GM21360 (cell line): ENCODE measurements around the gene PDPK1.

ENCODE experiments used
- ATAC-seq: cut with Tn5 transposase; IDR thresholded peaks from one replicate; pipeline ENCODE4 v1.9.1; 2021; ENCODE audit warnings: mild to moderate bottlenecking, moderate library complexity; ENCODE audit not compliant: unreplicated experiment

The PDPK1 gene

DNA sequence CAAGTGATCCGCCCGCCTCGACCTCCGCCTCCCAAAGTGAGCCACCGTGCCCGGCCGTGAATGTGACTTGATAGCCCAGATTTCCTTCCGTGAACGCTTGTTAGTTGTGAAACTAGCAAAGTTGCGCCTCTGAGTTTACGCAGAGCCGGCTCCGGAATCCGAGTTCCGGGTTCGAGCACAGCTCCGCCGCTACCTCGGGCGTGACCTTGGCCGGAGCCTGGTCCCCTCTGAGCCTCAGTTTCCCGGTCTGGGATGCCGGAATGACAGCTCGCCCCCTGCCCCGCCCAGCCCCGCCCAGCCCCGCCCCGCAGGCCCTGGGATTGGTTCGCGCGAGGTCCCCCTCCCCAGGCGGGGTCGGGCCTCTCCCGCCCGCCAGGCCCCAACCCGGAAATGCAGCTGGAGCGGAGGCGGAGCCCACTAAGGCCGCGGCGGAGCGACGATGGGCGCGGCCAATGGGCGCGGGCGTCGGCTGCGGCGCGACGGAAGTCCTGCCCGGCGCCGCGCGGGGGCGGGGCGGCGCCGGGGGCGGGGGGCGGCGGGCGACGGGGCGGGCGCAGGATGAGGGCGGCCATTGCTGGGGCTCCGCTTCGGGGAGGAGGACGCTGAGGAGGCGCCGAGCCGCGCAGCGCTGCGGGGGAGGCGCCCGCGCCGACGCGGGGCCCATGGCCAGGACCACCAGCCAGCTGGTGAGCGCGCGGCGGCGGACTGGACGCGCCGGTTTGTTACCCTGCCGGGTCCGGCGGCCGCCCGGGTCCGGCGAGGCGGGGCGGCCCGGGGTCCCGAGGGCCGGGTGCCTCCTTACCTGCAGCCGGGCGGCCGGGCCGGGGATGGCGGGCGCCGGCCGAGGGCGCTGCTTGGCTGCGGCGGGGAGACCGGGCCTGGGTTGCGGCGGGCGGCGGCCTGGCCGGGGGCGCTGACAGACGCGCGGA lies at the start of gene PDPK1:
Gene PDPK1, plus strand, starts transcription at position 571 of the 929 bp plus-strand sequence. Its CDS starts 92 bp downstream, at position 663.
- ATAC-seq, result peak; percentile 74

DNA sequence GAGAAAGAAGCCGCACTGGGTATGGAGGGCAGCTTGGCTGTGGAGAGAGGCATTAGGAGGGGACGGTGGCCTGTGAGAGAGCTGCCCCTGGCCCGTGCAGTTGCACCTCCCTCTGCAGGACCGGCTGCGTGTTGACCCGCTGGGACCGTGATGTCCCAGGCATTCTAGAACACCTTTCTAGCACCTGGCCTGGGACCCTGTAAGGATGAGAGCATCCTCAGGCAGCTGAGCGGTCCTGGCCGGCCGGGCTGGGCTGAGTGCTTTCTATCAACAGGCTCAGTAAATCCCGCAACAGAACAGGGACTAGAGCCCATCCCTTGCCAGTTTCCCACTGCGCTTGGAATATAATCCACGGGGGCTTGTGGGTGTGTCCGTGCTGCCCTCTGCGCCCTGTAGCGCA lies 48.2 kb upstream of the PDPK1 start:
- no peak for ATAC-seq

DNA sequence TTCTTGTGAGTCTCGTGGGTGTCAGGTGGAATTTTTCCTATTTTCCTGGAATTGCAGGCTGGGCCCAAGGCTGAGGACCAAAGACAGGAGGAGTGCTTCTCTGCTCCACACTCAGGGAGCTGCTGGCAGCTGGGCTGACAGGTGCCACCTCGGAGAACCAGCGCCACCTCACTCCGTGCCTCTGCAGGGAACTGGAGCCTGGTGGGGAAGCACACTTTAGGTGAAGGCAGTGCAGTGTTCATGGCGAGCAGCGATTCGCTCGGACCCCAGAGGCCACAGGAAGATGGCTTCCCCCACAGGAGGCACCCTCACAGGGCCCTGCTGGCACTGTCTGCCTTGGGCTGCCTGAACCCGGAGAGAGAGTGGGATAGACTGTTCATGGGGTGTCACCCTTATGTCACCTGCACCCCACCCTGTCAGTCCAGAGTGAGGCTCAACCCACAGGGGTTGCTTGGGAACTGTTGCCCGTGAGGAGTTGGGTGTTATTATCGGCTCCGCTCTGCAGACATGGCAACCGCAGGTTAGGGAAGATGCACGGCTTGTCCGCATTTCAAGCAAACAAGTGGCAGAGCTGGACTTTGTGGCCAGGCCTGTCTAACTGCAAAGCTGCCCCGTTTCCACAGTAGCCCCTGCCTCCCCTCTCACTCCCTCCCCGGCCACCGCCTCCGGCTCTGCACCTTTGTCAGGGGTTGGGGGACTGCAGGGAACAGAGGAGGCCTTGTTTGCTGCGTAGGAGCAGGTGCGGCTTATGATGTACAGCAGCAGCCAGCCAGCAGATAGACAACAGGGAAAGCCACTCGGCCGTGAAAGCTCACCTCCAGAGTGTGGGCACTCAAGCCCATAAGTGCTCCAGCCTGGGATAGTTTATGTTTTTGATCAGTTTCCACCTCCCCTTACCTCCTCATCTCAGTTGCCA lies 47.4 kb upstream of the PDPK1 start:
- no peak for ATAC-seq

DNA sequence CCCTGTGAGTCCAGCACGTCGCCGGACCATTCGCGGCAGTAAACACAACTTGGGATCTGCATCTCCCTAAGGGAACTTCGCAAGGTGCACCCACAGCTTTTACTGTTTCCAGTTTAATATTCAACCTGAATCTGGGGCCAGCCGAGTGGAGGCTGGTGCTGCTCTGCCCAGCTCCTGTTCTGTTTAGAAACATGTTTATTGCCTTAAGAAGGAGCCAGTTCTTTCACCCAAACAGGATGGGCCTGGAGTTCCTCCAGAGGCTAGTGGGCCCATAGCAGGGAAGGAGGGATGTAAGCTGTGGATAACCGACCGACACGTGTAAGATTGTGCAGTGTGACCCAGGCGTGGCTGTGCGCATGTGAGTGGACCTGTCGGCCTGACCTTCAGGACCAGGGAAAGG lies 45.5 kb upstream of the PDPK1 start:
- ATAC-seq, result no peak

DNA sequence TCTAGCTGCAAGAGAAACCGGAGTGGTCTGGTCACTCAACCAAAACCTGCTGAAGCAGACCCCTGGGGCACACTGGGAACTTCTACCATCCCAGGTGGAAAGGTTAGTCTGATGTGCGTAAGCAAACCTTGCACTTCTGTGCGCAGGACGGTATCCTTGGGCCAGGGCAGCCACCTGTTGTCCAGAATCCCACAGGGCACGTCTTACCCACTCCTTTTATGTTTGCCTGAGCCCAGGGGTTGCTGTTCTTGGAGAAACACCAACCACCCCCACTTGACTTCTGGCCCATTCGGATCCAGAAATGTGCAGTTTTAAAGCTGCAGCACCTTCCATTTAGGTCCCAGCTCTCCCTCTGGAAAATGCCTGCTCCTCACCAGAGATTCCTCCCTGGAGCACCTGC lies 44.2 kb upstream of the PDPK1 start:
- ATAC-seq, result no peak

DNA sequence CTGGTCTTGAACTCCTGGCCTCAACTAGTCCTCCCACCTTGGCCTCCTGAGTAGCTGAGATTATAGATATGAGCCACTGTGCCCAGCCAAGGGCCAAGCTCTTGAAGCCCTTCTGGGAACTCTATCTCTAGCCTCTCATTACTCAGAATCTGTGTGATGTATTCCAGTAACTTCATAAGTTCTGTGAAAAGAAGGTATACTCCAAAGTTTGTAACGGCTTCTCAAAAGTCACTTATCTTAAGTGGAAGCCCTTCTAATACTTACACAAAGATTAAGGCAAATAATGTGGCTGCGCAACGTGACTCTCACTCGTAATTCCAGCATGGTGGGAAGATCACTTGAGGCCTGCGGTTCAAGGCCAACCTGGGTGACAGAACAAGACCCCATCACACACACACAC lies 43.2 kb upstream of the PDPK1 start:
- no peak for ATAC-seq

DNA sequence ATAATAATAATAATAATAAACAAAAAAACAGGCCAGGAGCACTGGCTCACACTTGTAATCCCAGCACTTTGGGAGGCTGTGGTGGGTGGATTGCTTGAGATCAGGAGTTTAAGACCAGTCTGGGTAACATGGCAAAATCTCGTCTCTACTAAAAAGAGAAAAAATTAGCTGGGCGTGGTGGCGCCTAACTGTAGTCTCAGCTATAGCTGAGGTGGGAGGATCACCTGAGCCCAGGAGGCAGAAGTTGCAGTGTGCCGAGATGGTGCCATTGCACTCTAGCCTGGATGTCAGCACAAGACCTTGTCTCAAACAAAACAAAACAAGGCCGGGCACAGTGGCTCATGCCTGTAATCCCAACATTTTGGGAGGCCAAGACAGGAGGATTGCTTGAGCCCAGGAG lies 42.8 kb upstream of the PDPK1 start:
- no peak for ATAC-seq

DNA sequence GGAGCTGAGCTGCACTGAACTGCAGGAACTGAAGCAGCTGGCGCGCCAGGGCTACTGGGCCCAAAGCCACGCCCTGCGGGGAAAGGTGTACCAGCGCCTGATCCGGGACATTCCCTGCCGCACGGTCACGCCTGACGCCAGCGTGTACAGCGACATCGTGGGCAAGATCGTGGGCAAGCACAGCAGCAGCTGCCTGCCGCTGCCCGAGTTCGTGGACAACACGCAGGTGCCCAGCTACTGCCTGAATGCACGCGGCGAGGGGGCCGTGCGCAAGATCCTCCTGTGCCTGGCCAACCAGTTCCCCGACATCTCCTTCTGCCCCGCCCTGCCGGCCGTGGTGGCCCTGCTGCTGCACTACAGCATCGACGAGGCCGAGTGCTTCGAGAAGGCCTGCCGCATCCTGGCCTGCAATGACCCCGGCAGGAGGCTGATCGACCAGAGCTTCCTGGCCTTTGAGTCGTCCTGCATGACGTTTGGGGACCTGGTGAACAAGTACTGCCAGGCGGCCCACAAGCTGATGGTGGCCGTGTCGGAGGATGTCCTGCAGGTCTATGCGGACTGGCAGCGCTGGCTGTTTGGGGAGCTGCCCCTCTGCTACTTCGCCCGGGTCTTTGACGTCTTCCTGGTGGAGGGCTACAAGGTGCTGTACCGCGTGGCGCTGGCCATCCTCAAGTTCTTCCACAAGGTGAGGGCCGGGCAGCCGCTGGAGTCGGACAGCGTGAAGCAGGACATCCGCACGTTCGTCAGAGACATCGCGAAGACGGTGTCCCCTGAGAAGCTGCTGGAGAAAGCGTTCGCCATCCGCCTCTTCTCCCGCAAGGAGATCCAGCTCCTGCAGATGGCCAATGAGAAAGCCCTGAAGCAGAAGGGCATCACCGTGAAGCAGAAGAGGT lies 41.4 kb upstream of the PDPK1 start:
- ATAC-seq, result no peak

DNA sequence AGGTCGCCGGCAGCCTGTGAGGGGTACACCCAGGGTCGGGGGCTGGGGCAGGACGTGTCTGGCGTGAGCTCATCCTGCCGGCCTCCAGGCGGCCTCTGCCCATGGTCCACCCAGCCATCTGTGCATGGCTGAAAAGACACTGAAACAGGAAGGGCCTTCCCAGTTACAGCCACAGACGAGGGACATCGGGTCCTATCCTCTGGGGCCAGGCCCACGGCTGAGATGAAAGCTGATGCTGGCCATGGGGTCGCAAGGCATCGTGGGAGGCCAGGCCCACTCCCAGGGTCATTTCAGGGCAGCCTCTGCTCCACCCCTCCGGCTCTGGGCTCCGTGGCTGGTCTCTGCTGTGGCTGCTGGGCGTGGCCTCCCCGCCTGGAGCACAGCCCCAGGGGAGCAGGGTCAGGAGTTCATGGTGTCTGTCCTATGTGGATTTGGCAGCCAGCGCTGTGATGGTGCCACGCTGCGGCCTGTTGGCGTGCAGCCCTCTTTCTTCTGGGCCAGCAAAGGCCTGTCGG lies 40.6 kb upstream of the PDPK1 start:
- no peak for ATAC-seq

DNA sequence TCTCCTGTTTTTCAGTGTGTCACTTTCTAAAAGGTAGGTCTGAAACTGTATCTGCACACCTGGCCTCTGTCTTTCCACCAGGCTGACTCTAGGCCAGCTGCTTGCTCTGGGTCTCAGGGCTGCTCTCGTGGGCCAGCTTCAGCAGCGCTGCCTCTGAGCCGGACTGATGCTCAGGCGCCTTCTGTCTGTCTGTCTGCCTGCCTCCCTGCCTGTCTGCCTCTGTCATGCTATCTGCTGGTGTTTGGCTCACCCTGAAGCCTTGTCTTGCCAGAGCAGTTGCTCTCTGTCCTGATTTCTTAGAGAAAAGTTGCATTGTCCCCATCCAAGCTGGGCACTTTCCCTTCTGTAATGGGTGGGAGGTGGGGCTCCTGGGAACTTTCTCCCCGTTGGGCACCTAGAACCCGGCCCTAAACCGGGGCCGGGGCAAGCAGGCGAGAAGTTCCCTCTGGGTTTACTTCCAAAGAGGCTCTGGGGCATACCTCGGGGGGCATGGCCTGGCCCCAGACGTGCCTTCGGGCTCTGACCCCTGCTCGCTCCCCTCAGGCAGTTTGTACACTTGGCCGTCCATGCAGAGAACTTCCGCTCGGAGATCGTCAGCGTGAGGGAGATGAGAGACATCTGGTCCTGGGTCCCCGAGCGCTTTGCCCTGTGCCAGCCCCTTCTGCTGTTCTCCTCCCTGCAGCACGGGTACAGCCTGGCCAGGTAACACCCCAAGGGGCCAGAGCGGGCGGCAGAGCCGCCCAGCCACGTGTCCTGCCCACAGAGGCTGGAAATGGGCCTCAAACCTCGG lies 39.9 kb upstream of the PDPK1 start:
- no peak for ATAC-seq

DNA sequence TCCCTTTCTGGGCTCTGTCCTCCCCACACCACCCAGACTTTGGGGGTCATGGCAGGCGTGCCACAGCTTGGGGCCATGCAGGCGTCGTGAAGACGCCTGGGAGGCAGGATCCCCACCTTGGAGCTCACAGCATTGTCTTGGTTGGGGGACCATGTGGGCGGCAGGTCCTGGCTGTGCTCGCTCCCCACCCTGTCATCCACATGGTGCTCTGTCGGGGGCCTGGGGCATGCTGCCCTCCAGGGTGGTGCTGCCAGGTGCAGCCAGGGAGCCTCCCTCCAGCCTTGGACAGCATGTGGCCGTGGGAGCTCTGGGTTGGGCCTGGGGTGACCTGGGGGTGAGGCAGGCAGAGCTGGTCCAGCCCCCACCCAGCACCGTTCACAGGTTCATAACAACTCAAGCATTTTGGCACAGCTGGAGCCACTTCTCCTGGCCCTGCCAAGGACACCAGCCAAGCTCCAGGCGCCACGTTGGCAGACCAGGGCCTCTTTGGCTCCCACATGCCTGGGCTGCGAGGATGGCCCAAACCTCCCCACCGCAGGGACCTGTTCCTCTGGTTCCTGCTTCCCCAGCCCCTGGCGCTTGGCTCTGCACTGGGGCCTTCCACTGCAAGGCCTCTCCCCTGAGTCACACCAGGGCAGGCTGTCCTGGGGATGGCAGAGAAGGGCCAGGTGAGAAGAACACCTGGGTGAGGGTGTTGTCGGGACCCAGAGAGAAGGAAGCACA lies 39.1 kb upstream of the PDPK1 start:
- ATAC-seq, result no peak

DNA sequence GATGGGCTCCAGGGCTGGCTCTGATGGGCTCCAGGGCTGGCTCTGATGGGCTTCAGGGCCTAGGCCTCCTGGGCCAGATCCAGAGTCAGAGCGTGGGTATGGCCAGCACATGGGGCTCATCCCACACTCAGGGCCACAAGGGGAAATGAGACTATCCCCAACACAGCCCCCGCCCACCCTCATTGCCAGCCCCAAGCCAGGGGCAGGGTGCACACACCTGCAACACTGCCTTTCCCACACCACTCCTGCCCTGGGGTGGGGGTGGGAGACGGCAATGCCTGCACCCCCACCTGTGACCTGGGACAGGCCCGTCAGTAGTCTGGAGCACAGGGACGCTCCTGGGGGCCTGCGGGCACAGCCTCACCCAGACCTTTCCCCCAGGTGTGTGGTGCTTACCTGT lies 38.4 kb upstream of the PDPK1 start:
- no peak for ATAC-seq

DNA sequence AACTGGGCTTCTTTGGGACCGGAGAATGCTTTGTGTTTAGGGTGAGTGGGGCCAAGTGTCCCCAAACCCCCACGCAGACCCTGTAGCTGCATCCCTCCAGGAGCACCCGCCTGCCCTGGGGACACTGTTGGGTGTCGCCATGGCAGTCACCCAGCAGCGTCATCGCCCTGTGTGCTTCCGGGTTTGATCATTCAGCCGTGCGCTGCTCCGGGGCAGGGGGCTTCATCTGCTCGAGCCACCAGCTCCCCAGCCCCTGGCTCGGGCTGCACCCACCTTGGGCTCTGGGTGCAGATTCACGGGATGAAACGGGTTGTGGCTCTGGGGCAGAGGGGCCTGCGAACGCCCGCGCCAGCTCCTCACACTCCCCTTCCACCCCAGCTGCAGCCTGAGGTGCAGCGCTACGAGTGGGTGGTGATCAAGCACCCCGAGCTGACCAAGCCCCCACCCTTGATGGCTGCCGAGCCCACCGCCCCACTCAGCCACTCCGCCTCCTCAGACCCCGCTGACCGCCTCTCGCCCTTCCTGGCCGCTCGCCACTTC lies 37.9 kb upstream of the PDPK1 start:
- ATAC-seq, result no peak

DNA sequence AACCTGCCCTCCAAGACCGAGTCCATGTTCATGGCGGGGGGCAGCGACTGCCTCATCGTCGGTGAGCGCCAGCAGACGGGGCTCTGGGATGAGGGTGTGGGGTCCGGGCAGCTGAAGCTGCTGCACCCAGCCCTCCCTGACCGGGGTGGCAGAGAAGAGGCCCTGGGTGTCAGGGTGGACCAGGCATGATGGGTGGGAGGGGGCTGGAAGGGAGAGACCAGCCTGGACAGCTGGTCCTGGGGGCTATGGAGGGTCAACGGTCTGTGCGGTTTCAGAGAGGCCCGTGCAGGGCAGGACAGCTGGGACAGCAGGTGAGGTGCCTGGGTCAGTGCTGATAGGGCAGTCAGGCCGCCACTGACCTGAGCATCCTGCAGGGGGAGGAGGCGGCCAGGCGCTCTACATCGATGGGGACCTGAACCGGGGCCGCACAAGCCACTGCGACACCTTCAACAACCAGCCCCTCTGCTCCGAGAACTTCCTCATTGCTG lies 37.3 kb upstream of the PDPK1 start:
- ATAC-seq, result no peak

DNA sequence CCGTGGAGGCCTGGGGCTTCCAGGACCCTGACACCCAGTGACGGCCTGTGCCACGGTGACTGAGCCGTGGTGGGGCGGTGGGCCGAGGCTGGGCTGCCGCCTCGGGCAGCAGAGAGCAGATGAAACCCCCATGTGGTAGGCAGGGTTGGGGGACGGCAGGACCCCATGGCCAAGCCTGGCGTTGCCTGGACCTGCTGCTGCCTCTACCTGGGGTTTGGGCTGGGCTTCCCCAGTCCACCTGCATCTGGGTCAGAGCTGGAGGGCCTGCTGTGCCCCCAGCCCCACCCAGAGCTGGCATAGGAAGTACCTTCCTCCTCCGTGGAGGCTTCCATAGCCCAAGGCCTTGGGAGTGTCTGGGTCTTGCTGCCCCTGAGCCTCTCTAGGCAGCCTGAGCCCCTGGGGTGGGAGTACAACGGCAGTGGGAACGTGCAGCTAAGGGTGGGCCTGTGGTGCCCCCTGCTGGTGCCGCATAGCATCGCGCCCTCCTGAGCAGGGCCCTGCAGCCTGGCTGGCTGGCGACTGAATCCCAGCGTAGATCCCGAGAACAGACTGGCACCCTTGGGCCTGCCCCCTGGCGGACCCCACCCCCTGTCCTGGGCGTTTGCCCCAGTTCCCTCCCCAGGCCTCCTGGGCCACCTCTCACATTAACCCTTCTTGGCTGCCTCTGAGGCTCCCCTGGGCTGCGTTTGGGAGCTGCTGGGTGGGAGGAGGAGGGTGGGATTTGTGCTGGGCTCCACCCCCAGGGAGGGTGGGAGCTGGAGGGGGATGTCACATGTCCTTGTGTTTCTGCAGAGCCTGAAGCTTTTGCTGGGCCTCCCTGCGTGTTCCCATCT lies 36.7 kb upstream of the PDPK1 start:
- peak; percentile 65 for ATAC-seq

DNA sequence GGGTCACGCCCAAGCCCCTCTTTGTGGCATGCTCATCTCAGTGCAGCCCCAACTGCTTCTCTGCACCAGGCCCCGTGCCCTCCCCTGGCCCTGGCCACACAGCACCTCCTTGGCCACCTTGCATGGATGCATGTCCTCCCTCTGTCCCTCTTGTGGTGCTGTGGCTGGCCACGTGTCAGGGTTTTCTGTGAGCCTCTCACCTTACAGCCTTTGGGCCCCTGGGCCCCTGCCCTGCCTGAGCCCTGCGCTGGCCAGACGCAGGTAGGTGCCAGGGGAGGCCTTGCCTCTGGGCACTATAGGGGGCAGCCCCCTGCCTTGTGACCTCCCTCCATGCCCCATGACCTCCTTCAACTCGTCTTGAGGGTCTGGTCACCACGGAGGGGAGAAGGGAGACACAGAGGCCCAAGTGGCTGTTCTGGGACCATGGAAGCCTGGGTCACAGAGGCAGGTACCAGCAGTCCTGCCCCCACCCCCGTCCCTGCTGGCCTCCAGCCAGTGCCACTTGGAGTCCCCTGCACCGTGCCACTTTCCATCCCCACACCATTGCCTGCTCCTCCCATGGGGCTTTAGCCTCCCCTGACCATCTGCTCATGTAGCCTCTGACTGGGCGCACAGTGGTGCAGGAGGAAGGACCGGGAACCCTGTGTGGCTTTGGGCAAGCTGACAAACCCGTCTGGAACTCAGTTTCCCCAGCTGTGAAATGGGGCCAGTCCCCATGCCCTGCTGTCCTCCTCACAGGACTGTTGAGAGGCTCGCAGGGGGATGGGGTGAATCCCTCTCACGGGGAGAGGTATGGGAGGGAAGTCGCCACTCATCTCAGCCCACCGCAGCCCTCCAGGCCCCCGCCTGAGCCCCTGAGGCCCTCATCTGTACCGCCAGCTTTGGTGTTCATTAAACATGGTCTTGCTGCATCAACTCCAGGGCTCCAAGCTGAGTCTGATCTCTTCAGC lies 35.6 kb upstream of the PDPK1 start:
- ATAC-seq, result no peak

DNA sequence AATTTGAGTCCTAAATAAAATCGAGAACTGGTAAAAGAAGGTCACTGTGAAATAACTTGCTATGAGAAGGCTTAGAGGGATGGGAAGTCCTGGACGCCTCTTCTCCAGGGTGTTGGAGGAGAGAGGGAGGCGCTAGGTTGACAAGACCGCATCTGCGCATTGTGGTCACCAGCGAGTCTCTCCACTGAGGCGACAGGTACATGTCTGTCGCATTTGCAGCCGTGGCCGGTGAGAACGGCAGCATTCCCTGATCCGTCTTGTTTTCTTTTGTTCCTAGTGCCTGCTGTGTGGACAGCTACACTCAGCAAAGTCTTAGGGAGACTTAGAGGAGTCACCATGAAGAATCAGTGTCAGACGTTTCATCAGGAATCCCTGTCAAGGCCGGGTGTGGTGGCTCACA lies 32.1 kb upstream of the PDPK1 start:
- no peak for ATAC-seq
